Keratinocyte (primary cell): ENCODE measurements around the gene SUPT16H. TPM values are rescaled to one million over a fixed set of nuclear protein-coding genes. Genes with fewer than 3 reads are reported as not detected.

Source experiments
- DNase-seq: peaks from one replicate; pipeline ENCODE4 v3.0.0-alpha.2; 2011; ENCODE audit warnings: low read depth, missing footprints, low spot score
- FAIRE-seq: peaks from 2 replicates; lab custom pipeline; 2011; peaks lifted over from hg19 to GRCh38; lab: Jason Lieb, UNC
- H2AFZ ChIP-seq: 2 replicates; pipeline ENCODE4 v1.6.0; 2012; ENCODE audit warnings: low read length, control low read depth, inconsistent platforms; ENCODE audit not compliant: control insufficient read depth
- H3K27ac ChIP-seq: 2 replicates; pipeline ENCODE4 v1.5.1; 2011; ENCODE audit warnings: low read length; ENCODE audit not compliant: control insufficient read depth, insufficient read depth
- H3K27me3 ChIP-seq: 3 replicates; pipeline ENCODE4 v1.6.0; 2011; ENCODE audit warnings: low read length; ENCODE audit not compliant: control insufficient read depth, insufficient read depth; ENCODE audit errors: extremely low read depth
- H3K36me3 ChIP-seq, 2 experiments: 2 replicates in 1 of 2; 3 replicates in 1 of 2; pipeline ENCODE4 v1.5.1; 2011; ENCODE audit warnings: low read length in 2 of 2, mild to moderate bottlenecking in 1 of 2; ENCODE audit not compliant: control insufficient read depth in 2 of 2, insufficient read depth in 2 of 2; ENCODE audit errors: extremely low read depth in 1 of 2
- H3K4me1 ChIP-seq: 3 replicates; pipeline ENCODE4 v1.5.1; 2011; ENCODE audit warnings: low read length; ENCODE audit not compliant: control insufficient read depth, insufficient read depth; ENCODE audit errors: extremely low read depth
- H3K4me2 ChIP-seq: 3 replicates; pipeline ENCODE4 v1.6.0; 2011; ENCODE audit warnings: low read depth, low read length; ENCODE audit not compliant: control insufficient read depth, insufficient read depth; ENCODE audit errors: extremely low read depth
- H3K4me3 ChIP-seq, 3 experiments: fragments of 200-600 bp in 1 of 3; sonication (generic) in 1 of 3; 2 replicates in 2 of 3; 3 replicates in 1 of 3; pipeline ENCODE4 v1.5.1; 2011 to 2016; ENCODE audit warnings: low read length in 3 of 3, mild to moderate bottlenecking in 3 of 3, control low read depth in 2 of 3, inconsistent platforms in 1 of 3, low read depth in 1 of 3, mixed read lengths in 1 of 3, mixed run types in 1 of 3, moderate library complexity in 1 of 3; ENCODE audit not compliant: control insufficient read depth in 2 of 3, insufficient read depth in 2 of 3; ENCODE audit errors: extremely low read depth in 1 of 3
- H3K79me2 ChIP-seq: 2 replicates; pipeline ENCODE4 v1.6.0; 2012; ENCODE audit warnings: low read length; ENCODE audit not compliant: control insufficient read depth, insufficient read depth
- H3K9ac ChIP-seq: 3 replicates; pipeline ENCODE4 v1.6.0; 2011; ENCODE audit warnings: low read length; ENCODE audit not compliant: control insufficient read depth, insufficient read depth; ENCODE audit errors: extremely low read depth
- H3K9me1 ChIP-seq: 3 replicates; pipeline ENCODE4 v1.6.0; 2011; ENCODE audit warnings: low read length; ENCODE audit not compliant: control insufficient read depth, insufficient read depth; ENCODE audit errors: extremely low read depth
- H3K9me3 ChIP-seq: 2 replicates; pipeline ENCODE4 v1.5.1; 2012; ENCODE audit warnings: low read depth, low read length; ENCODE audit not compliant: control insufficient read depth
- H4K20me1 ChIP-seq: 3 replicates; pipeline ENCODE4 v1.6.0; 2011; ENCODE audit warnings: low read length; ENCODE audit not compliant: control insufficient read depth, insufficient read depth; ENCODE audit errors: extremely low read depth
- EZH2 ChIP-seq: IDR thresholded peaks from one replicate; pipeline ENCODE4 v1.6.1; 2012; ENCODE audit warnings: inconsistent platforms, mild to moderate bottlenecking, low read length, moderate library complexity
- dilution Hi-C: fragments of 300-500 bp; cut with MboI; formaldehyde crosslinking; loops from one replicate; pipeline ENCODE4 v1.7.0; 2020; ENCODE audit warnings: low sequenced_read_pairs; ENCODE audit not compliant: extremely low pct_ligation_motif_present
- polyA plus RNA-seq, 5 experiments: library from polyadenylated mRNA; depleted of rRNA in 3 of 5; stranded (reverse) in 3 of 5; stranded (forward) in 1 of 5; unstranded in 1 of 5; fragments of >200 nt; gene quantifications; 1 replicate in 1 of 5; 2 replicates in 3 of 5; 3 replicates in 1 of 5; pipeline versions ENCODE4 v1.2.1 to v1.2.3, GENCODE V29; 2011 to 2012; ENCODE audit warnings: missing spikeins in 2 of 5, low read depth in 1 of 5, low replicate concordance in 1 of 5
- TF ChIP-seq, protein P1 (sequence below), 3 experiments: IDR thresholded peaks in 1 of 3; conservative IDR thresholded peaks in 1 of 3; optimal IDR thresholded peaks in 1 of 3; 2 replicates in 2 of 3; 3 replicates in 1 of 3; pipeline versions ENCODE3 to v1.5.1; 2011; ENCODE audit warnings: low read length in 3 of 3, mild to moderate bottlenecking in 3 of 3, moderate library complexity in 2 of 3, control low read depth in 1 of 3, inconsistent platforms in 1 of 3; ENCODE audit not compliant: insufficient read depth in 2 of 3; ENCODE audit errors: extremely low read depth in 1 of 3

The SUPT16H gene
- polyA plus RNA-seq, 1 donor (not counting 4 experiments of a cell fraction or from before 2014, with no cell fraction given), result 79.4 TPM

DNA sequence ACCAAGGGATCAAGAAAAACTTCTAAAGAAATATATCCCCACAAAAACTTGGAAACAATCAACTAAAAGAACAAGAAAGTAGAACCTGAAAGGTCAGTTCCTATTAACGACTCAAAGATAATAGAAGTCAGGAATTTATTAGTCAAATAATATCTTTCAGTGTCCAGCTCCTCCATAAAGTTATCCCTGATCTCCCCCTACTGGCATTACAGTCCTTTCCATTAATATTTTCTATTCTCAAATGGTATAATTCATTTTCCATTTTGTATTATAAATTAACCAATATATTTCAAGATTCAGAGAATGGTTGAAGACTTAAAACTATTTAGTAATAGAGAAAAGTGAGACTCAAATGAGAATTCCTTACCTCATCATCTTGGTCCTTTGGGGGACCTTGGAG, 11.6 kb upstream of the SUPT16H start:
- Histone ChIP-seq H3K36me3 (peaks cover 58 to 60% of the 10 kb centered on the region in 2 experiments), H3K4me2 (no peak overlapping the region), H2AFZ (no peak overlapping the region), H3K4me1 (no peaks in the 10 kb centered on the region), H3K27me3 (no peaks in the 10 kb centered on the region), H3K79me2 (no peaks in the 10 kb centered on the region), H3K9me1 (no peaks in the 10 kb centered on the region), H3K9me3 (no peaks in the 10 kb centered on the region), H3K27ac (no peak overlapping the region), H3K4me3 (no peak overlapping the region), H3K9ac (no peak overlapping the region), H4K20me1 (no peaks in the 10 kb centered on the region)
- FAIRE-seq, result no peak
- TF ChIP-seq, protein P1, sequence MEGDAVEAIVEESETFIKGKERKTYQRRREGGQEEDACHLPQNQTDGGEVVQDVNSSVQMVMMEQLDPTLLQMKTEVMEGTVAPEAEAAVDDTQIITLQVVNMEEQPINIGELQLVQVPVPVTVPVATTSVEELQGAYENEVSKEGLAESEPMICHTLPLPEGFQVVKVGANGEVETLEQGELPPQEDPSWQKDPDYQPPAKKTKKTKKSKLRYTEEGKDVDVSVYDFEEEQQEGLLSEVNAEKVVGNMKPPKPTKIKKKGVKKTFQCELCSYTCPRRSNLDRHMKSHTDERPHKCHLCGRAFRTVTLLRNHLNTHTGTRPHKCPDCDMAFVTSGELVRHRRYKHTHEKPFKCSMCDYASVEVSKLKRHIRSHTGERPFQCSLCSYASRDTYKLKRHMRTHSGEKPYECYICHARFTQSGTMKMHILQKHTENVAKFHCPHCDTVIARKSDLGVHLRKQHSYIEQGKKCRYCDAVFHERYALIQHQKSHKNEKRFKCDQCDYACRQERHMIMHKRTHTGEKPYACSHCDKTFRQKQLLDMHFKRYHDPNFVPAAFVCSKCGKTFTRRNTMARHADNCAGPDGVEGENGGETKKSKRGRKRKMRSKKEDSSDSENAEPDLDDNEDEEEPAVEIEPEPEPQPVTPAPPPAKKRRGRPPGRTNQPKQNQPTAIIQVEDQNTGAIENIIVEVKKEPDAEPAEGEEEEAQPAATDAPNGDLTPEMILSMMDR (optimal IDR thresholded peaks at IDR 0.05 in 1 of 3, IDR thresholded peaks at IDR 0.05 in 1 of 3, conservative IDR thresholded peaks at IDR 0.05 in 1 of 3; ENCODE audit: extremely low read depth in 1 of 3, insufficient read depth in 2 of 3, low read length in 3 of 3), result no peak
- no peak for TF ChIP-seq EZH2
- dilution Hi-C loops, result no loop called here
- DNase-seq, result no peak

DNA sequence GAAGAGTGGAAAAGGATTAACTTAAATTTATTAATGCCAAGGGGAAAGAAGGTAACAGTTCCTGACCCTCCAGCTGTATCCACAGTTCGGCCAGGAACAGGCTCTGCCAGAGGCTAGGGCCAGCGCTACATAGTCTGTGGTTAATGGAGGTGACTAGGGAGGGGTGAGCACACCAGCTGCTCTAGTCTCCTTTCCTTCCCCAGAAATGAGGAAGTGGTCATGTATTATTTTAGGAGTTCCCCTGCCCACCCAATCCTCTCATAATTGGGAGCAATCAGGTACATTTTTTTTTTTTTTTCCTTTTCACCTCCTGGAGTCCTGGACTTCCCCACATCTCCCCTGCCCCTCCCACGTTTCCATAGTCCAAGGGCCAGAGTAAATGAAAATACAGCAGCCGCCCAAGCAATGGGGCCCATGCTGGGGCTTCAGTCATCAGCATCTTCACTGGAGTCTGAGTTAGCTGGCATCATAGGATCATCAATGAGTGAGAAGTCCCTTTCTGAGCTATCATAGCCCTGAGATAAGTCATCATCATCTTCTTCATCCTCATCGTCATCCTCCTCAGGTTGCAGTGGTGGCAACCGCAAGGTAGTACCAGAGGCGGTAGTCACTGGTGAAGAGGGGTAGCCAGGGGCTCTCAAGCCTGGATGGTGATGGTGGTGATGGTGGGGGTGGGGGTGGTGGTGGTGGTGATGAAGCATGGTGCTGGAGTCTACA, 1.5 kb upstream of the SUPT16H start:
- H3K27ac ChIP-seq, result no peak overlapping the region
- no peaks in the 10 kb centered on the region for H4K20me1 ChIP-seq
- FAIRE-seq (no peak), DNase-seq (no peak)
- H3K4me2 ChIP-seq, result no peak overlapping the region
- no peak overlapping the region for H3K9ac ChIP-seq
- H3K9me1 ChIP-seq, result no peaks in the 10 kb centered on the region
- no peak for TF ChIP-seq EZH2
- TF ChIP-seq, protein P1 (optimal IDR thresholded peaks at IDR 0.05 in 1 of 3, IDR thresholded peaks at IDR 0.05 in 1 of 3, conservative IDR thresholded peaks at IDR 0.05 in 1 of 3; ENCODE audit: extremely low read depth in 1 of 3, insufficient read depth in 2 of 3, low read length in 3 of 3), result no peak
- no peak overlapping the region for H3K4me3 ChIP-seq
- dilution Hi-C loops, result no loop called here
- no peaks in the 10 kb centered on the region for H3K9me3 ChIP-seq
- H3K27me3 ChIP-seq, result no peaks in the 10 kb centered on the region
- peaks cover 35% of the 10 kb centered on the region for H3K79me2 ChIP-seq
- no peak overlapping the region for H2AFZ ChIP-seq
- H3K4me1 ChIP-seq, result peaks cover 15% of the 10 kb centered on the region
- H3K36me3 ChIP-seq, result peaks cover 4 to 14% of the 10 kb centered on the region in 2 experiments
